ENCODE measurements around the gene CDON. TPM values are rescaled to one million over a fixed set of nuclear protein-coding genes. Genes with fewer than 3 reads are reported as not detected.

Gene CDON
- total and polyA plus RNA-seq, 2 donors (not counting 3 experiments of a cell fraction or from before 2014, with no cell fraction given): 1.6 to 3.8 TPM

GRCh38 chr11:125930076-125930450, 132.6 kb downstream of the CDON start:
- DNase-seq (ENCODE audit: low read depth, low spot score) (no peak), FAIRE-seq (no peak)
- BruUV-seq (replicated peaks): no TSS peak
- no peaks in the 10 kb centered on the region for H3K9me3 ChIP-seq (replicated peaks; ENCODE audit: control insufficient read depth, insufficient read depth, low read length)
- POLR2A ChIA-PET: no interaction called here
- dilution Hi-C loops (cut with MboI; ENCODE audit: extremely low pct_ligation_motif_present, low sequenced_read_pairs) (no loop called here), intact Hi-C loops (cut with micrococcal nuclease) (no loop called here)
- no peaks in the 10 kb centered on the region for H4K20me1 ChIP-seq (replicated peaks; ENCODE audit: control insufficient read depth, extremely low read depth, insufficient read depth, low read length)
- peaks cover 2 to 4% of the 10 kb centered on the region in 2 experiments for H3K27me3 ChIP-seq (ENCODE audit: control insufficient read depth in 2 of 2, insufficient read depth in 2 of 2, low read length in 2 of 2)
- no peaks in the 10 kb centered on the region for H3K9me1 ChIP-seq (replicated peaks; ENCODE audit: control insufficient read depth, extremely low read depth, insufficient read depth, low read length)
- no peak overlapping the region for H3K4me3 ChIP-seq (replicated peaks in 1 of 3; ENCODE audit: insufficient read depth in 1 of 3, low read depth in 1 of 3, low read length in 3 of 3)
- no peak for TF ChIP-seq MAX (IDR thresholded peaks at IDR 0.05; ENCODE audit: insufficient read depth, insufficient read length)
- no peak for TF ChIP-seq FOS (IDR thresholded peaks at IDR 0.05; ENCODE audit: borderline replicate concordance, insufficient read depth, low read length)
- TF ChIP-seq JUN (IDR thresholded peaks at IDR 0.05; ENCODE audit: borderline replicate concordance, insufficient read depth, insufficient read length, low read depth): no peak
- TF ChIP-seq POLR2AphosphoS5 (IDR thresholded peaks at IDR 0.05; ENCODE audit: insufficient read depth, low read depth, low read length): no peak
- no peak for TF ChIP-seq GATA2 (IDR thresholded peaks at IDR 0.05; ENCODE audit: insufficient read depth, insufficient read length, low read depth, low read length)
- TF ChIP-seq EZH2 (IDR thresholded peaks at IDR 0.05; ENCODE audit: borderline replicate concordance, low read depth, low read length, severe bottlenecking): no peak
- no peak for TF ChIP-seq POLR2A (IDR thresholded peaks at IDR 0.05; ENCODE audit: low read depth, low read length)
- no peak for TF ChIP-seq CTCF (IDR thresholded peaks at IDR 0.05; ENCODE audit: extremely low read depth in 1 of 2, insufficient read depth in 1 of 2, low read depth in 1 of 2, low read length in 2 of 2)
- TF ChIP-seq MYC (IDR thresholded peaks at IDR 0.05; ENCODE audit: low read depth, low read length): no peak
- no peak overlapping the region for H3K27ac ChIP-seq (ENCODE audit: insufficient read depth, low read depth, low read length)
- no peak overlapping the region for H3K9ac ChIP-seq (replicated peaks; ENCODE audit: extremely low read depth, insufficient read depth, low read length)
- H3K4me1 ChIP-seq (ENCODE audit: control insufficient read depth, extremely low read depth, insufficient read depth, low read length): no peaks in the 10 kb centered on the region
- no peaks in the 10 kb centered on the region for H3K36me3 ChIP-seq (ENCODE audit: control insufficient read depth in 2 of 2, extremely low read depth in 1 of 2, insufficient read depth in 2 of 2, low read length in 2 of 2)
- CTCF ChIA-PET: interaction anchor here (1.0 kb wide), 1 partner anchor 11 kb away, joined by 3 read pairs; no protein-coding TSS in a partner anchor
- H3K79me2 ChIP-seq (ENCODE audit: control insufficient read depth, insufficient read depth, low read length): no peaks in the 10 kb centered on the region
- no peak overlapping the region for H2AFZ ChIP-seq (ENCODE audit: low read depth, low read length)
- H3K4me2 ChIP-seq (ENCODE audit: insufficient read depth, low read length): no peak overlapping the region
